Measurements from ENCODE around the gene CTSL. TPM values are rescaled to one million over a fixed set of nuclear protein-coding genes. Genes with fewer than 3 reads are reported as not detected.

CTSL gene
- total and polyA plus RNA-seq, 7 experiments from 2014 or later, result 3.7 to 67.9 (median 14.9) TPM

DNA sequence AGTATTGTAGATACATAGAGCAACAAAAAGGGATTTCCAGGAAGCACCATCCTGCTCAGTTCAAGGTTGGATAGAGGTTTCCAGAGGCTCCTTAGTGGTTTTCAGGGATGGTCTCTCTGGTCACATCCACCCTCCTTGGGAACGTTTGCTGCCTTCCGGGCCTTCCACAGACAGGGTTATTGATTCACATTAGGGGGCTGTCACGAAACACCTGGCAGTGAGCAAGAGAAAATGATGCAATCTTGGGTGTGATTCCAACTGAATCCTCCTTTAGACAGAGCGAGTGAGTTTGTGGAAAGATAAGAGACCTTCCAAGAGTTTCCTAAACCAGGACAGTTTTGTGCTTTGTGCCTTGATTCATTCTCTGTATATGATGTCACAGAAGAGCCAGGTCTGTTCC is 43.8 kb upstream of the CTSL start:
- H3K4me3 Mint-ChIP-seq, result no peak overlapping the region
- no peaks in the 10 kb centered on the region for H3K27me3 Mint-ChIP-seq
- POLR2A ChIA-PET, result no interaction called here
- no peak for DNase-seq
- ATAC-seq, result no peak
- H3K27ac Mint-ChIP-seq, result peak overlapping the region in 1 of 9 donors; percentile 16
- H3K4me1 Mint-ChIP-seq, result peaks cover 15 to 45% (median 26%) of the 10 kb centered on the region in 7 donors
- no peaks in the 10 kb centered on the region for H3K9me3 ChIP-seq (ENCODE audit: control insufficient read depth in 2 of 3, low read length in 3 of 3)
- H3K36me3 ChIP-seq (ENCODE audit: control insufficient read depth in 2 of 3, insufficient read depth in 3 of 3, low read length in 3 of 3), result no peaks in the 10 kb centered on the region
- CTCF ChIA-PET, result no interaction called here
- H3K4me3 ChIP-seq (ENCODE audit: low read length), result no peak overlapping the region
- H3K27ac ChIP-seq (ENCODE audit: low read depth, low read length), result no peak overlapping the region
- no peaks in the 10 kb centered on the region for H3K9me3 Mint-ChIP-seq
- H3K4me1 ChIP-seq (ENCODE audit: control insufficient read depth in 2 of 2, insufficient read depth in 2 of 2, low read length in 2 of 2), result peaks cover 0 to 13% of the 10 kb centered on the region in 2 donors
- H3K27me3 ChIP-seq (ENCODE audit: control insufficient read depth in 2 of 2, insufficient read depth in 2 of 2, low read length in 2 of 2), result no peaks in the 10 kb centered on the region
- intact Hi-C loops (cut with micrococcal nuclease), result loop anchor here in 1 of 2 donors (10.0 kb wide), 1 partner anchor 493 kb away; no protein-coding TSS in a partner anchor
- H3K36me3 Mint-ChIP-seq, result no peaks in the 10 kb centered on the region

GRCh38 chr9:87682618-87683017 is 43.3 kb upstream of the CTSL start:
- no peaks in the 10 kb centered on the region for H3K36me3 ChIP-seq (ENCODE audit: control insufficient read depth in 2 of 3, insufficient read depth in 3 of 3, low read length in 3 of 3)
- ChIA-PET POLR2A (no interaction called here), CTCF (no interaction called here)
- Mint-ChIP-seq H3K27me3 (no peaks in the 10 kb centered on the region), H3K4me3 (no peak overlapping the region), H3K36me3 (no peaks in the 10 kb centered on the region), H3K4me1 (peaks cover 15 to 48% (median 29%) of the 10 kb centered on the region in 7 donors), H3K9me3 (no peaks in the 10 kb centered on the region), H3K27ac (peak overlapping the region in 1 of 9 donors; percentile 16)
- H3K27me3 ChIP-seq (ENCODE audit: control insufficient read depth in 2 of 2, insufficient read depth in 2 of 2, low read length in 2 of 2), result no peaks in the 10 kb centered on the region
- H3K4me3 ChIP-seq (ENCODE audit: low read length), result no peak overlapping the region
- intact Hi-C loops (cut with micrococcal nuclease), result loop anchor here in 1 of 2 donors (10.0 kb wide), 1 partner anchor 492 kb away; no protein-coding TSS in a partner anchor
- no peak overlapping the region for H3K27ac ChIP-seq (ENCODE audit: low read depth, low read length)
- ATAC-seq (no peak), DNase-seq (no peak)
- peaks cover 0 to 13% of the 10 kb centered on the region in 2 donors for H3K4me1 ChIP-seq (ENCODE audit: control insufficient read depth in 2 of 2, insufficient read depth in 2 of 2, low read length in 2 of 2)
- H3K9me3 ChIP-seq (ENCODE audit: control insufficient read depth in 2 of 3, low read length in 3 of 3), result no peaks in the 10 kb centered on the region

GRCh38 chr9:87683751-87684626 is 41.9 kb upstream of the CTSL start:
- Mint-ChIP-seq H3K27me3 (peaks cover 0 to 7% (median 0%) of the 10 kb centered on the region in 5 donors), H3K9me3 (peaks cover 0 to 2% (median 0%) of the 10 kb centered on the region in 11 donors), H3K4me1 (peaks cover 13 to 37% (median 24%) of the 10 kb centered on the region in 7 donors), H3K36me3 (no peaks in the 10 kb centered on the region), H3K27ac (peak overlapping the region in 2 of 9 donors; percentile 55 to 91), H3K4me3 (no peak overlapping the region)
- Histone ChIP-seq H3K36me3 (ENCODE audit: control insufficient read depth in 2 of 3, insufficient read depth in 3 of 3, low read length in 3 of 3) (no peaks in the 10 kb centered on the region), H3K27me3 (ENCODE audit: control insufficient read depth in 2 of 2, insufficient read depth in 2 of 2, low read length in 2 of 2) (no peaks in the 10 kb centered on the region), H3K27ac (ENCODE audit: low read depth, low read length) (no peak overlapping the region), H3K9me3 (ENCODE audit: control insufficient read depth in 2 of 3, low read length in 3 of 3) (no peaks in the 10 kb centered on the region), H3K4me1 (ENCODE audit: control insufficient read depth in 2 of 2, insufficient read depth in 2 of 2, low read length in 2 of 2) (peaks cover 0 to 13% of the 10 kb centered on the region in 2 donors), H3K4me3 (ENCODE audit: low read length) (no peak overlapping the region)
- no peak for DNase-seq
- ATAC-seq, result no peak
- ChIA-PET POLR2A (interaction anchor here (0.6 to 2.0 kb wide), 3 partner anchors 42 to 291 kb away, joined by 3 to 4 read pairs (median 3); partner anchors contain the start of gene CTSL), CTCF (interaction anchor here (1.0 to 1.5 kb wide), 4 partner anchors 28 to 291 kb away, joined by 3 to 4 read pairs (median 4); partner anchors contain the start of gene CDK20)
- intact Hi-C loops (cut with micrococcal nuclease), result loop anchor here in 1 of 2 donors (10.0 kb wide), 1 partner anchor 491 kb away; no protein-coding TSS in a partner anchor

GRCh38 chr9:87684627-87685219 is 41.2 kb upstream of the CTSL start:
- H3K4me3 ChIP-seq (ENCODE audit: low read length), result no peak overlapping the region
- H3K9me3 ChIP-seq (ENCODE audit: control insufficient read depth in 2 of 3, low read length in 3 of 3), result no peaks in the 10 kb centered on the region
- H3K4me1 ChIP-seq (ENCODE audit: control insufficient read depth in 2 of 2, insufficient read depth in 2 of 2, low read length in 2 of 2), result peaks cover 0 to 13% of the 10 kb centered on the region in 2 donors
- peak overlapping the region in 5 of 10 donors; percentile 38 to 80 (median 73) for H3K4me3 Mint-ChIP-seq
- ChIA-PET POLR2A (interaction anchor here (0.6 to 2.0 kb wide), 4 partner anchors 41 to 290 kb away, joined by 3 to 4 read pairs (median 3); partner anchors contain the start of gene CTSL), CTCF (interaction anchor here (1.0 to 1.5 kb wide), 4 partner anchors 27 to 290 kb away, joined by 3 to 4 read pairs (median 4); partner anchors contain the start of gene CDK20)
- no peaks in the 10 kb centered on the region for H3K36me3 Mint-ChIP-seq
- H3K27ac ChIP-seq (ENCODE audit: low read depth, low read length), result no peak overlapping the region
- H3K36me3 ChIP-seq (ENCODE audit: control insufficient read depth in 2 of 3, insufficient read depth in 3 of 3, low read length in 3 of 3), result no peaks in the 10 kb centered on the region
- H3K27ac Mint-ChIP-seq, result peak overlapping the region in 4 of 9 donors; percentile 68 to 91 (median 77)
- ATAC-seq (no peak), DNase-seq (no peak)
- H3K9me3 Mint-ChIP-seq, result peaks cover 0 to 2% (median 0%) of the 10 kb centered on the region in 11 donors
- no peaks in the 10 kb centered on the region for H3K27me3 ChIP-seq (ENCODE audit: control insufficient read depth in 2 of 2, insufficient read depth in 2 of 2, low read length in 2 of 2)
- peaks cover 13 to 37% (median 24%) of the 10 kb centered on the region in 7 donors for H3K4me1 Mint-ChIP-seq
- peaks cover 0 to 13% (median 0%) of the 10 kb centered on the region in 5 donors for H3K27me3 Mint-ChIP-seq
- intact Hi-C loops (cut with micrococcal nuclease), result loop anchor here in 1 of 2 donors (5.0 to 10.0 kb wide), 2 partner anchors 490 to 703 kb away; partner anchors contain the start of gene SPIN1

DNA sequence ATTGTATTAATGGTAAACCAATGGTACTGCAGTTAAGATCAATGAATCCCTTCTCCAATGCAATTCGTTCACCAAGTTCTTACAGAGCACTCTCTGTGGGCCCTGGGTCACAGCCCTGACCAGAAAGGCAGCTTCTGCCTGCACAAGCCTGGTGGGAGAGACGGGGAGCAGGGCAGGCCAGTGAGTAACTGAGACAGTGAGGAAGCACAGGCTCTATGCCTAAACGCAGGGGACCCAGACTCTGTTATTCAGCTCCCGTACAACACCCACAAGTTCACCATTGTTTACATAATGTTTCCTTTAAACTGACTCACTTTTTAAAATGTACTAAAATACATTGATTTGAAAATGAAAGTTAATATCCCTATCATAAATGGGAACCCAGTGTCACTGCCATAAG is 40.5 kb upstream of the CTSL start:
- no peaks in the 10 kb centered on the region for H3K27me3 ChIP-seq (ENCODE audit: control insufficient read depth in 2 of 2, insufficient read depth in 2 of 2, low read length in 2 of 2)
- no peaks in the 10 kb centered on the region for H3K36me3 Mint-ChIP-seq
- H3K27ac ChIP-seq (ENCODE audit: low read depth, low read length), result peak overlapping the region; percentile 17
- H3K4me1 ChIP-seq (ENCODE audit: control insufficient read depth in 2 of 2, insufficient read depth in 2 of 2, low read length in 2 of 2), result peaks cover 0 to 13% of the 10 kb centered on the region in 2 donors
- intact Hi-C loops (cut with micrococcal nuclease), result loop anchor here in 1 of 2 donors (5.0 to 10.0 kb wide), 2 partner anchors 489 to 702 kb away; partner anchors contain the start of gene SPIN1
- peak; percentile 48 for ATAC-seq
- H3K4me1 Mint-ChIP-seq, result peaks cover 12 to 37% (median 24%) of the 10 kb centered on the region in 7 donors
- peaks cover 0 to 20% (median 0%) of the 10 kb centered on the region in 5 donors for H3K27me3 Mint-ChIP-seq
- H3K36me3 ChIP-seq (ENCODE audit: control insufficient read depth in 2 of 3, insufficient read depth in 3 of 3, low read length in 3 of 3), result no peaks in the 10 kb centered on the region
- POLR2A ChIA-PET, result interaction anchor here (0.6 to 2.0 kb wide), 4 partner anchors 24 to 133 kb away, joined by 3 to 4 read pairs (median 3); partner anchors contain the start of gene CTSL
- no peak for DNase-seq
- no peaks in the 10 kb centered on the region for H3K9me3 ChIP-seq (ENCODE audit: control insufficient read depth in 2 of 3, low read length in 3 of 3)
- H3K27ac Mint-ChIP-seq, result peak overlapping the region in 8 of 9 donors; percentile 23 to 91 (median 80)
- H3K4me3 Mint-ChIP-seq, result peak overlapping the region in 9 of 10 donors; percentile 48 to 80 (median 73)
- CTCF ChIA-PET, result interaction anchor here (0.7 to 1.0 kb wide), 2 partner anchors 8 to 127 kb away, joined by 3 read pairs; no protein-coding TSS in a partner anchor
- H3K4me3 ChIP-seq (ENCODE audit: low read length), result no peak overlapping the region
- H3K9me3 Mint-ChIP-seq, result peaks cover 0 to 2% (median 0%) of the 10 kb centered on the region in 11 donors
